SH-SY5Y (cell line): Measurements from ENCODE around the gene RPL10A.

Source experiments
- GATA2 ChIP-seq: IDR thresholded peaks from 2 replicates; pipeline ENCODE4 v1.6.1; 2011; ENCODE audit warnings: mild to moderate bottlenecking, low read depth, low read length
- GATA3 ChIP-seq: IDR thresholded peaks from 2 replicates; pipeline ENCODE4 v1.6.1; 2011; ENCODE audit warnings: low read depth, mild to moderate bottlenecking, low read length, moderate library complexity

Gene RPL10A

DNA sequence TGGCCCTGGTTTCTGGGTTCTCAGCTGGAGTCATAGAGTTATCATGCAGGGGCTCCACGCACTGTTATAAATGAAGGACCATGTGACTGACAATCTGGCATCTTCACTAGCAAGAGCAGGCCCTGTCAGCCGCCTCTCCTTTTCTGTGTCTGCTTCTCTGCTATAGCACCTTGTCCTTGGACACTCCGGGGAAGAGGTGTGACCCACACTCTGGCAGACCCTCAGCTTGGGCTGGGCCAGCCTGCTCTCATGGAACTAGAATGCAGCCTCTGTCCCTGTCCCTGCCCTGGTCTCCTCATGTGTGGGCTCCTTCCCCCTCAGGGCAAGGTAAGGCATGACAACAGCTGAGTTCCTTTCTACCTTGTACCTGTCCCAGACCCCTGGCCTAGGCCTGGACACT, 27.0 kb upstream of the RPL10A start:
- no peak for TF ChIP-seq GATA2
- no peak for TF ChIP-seq GATA3

DNA sequence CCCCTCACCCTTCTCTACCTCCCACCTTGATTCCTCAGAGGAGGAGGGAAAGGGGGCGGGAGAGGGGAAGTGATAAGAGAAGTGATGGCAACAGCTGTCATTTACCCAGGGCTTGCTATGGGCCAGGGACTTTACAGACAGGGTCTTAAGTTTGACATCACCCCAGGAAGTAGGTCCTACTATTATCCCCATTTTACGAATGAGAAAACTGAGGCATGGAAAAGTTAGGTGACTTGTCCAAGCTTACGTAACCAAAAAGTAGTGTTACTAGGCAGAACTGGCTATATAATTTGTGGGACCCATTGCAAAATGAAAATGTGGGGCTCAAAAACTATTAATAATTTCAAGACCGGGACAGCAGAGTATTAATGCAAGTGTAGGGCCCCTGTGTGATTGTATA, 26.6 kb upstream of the RPL10A start:
- TF ChIP-seq GATA2 (no peak), GATA3 (no peak)

DNA sequence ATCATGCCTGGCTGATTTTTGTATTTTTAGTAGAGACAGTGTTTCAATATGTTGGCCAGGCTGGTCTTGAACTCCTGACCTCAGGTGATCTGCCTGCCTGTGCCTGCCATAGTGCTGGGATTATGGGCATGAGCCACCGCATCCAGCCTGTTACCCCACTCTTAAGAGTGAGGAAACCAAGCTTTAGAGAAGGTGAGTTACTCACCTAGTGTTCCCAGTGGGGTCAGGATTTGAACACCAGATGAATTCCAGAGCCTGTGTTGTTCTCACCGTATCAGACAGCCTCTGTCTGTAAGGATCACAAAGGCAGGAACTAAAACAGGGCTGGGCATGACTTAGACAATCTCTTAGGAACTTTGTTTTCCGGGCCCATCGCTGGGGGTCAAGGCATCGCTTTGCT, 25.5 kb upstream of the RPL10A start:
- TF ChIP-seq GATA3 (no peak), GATA2 (no peak)

DNA sequence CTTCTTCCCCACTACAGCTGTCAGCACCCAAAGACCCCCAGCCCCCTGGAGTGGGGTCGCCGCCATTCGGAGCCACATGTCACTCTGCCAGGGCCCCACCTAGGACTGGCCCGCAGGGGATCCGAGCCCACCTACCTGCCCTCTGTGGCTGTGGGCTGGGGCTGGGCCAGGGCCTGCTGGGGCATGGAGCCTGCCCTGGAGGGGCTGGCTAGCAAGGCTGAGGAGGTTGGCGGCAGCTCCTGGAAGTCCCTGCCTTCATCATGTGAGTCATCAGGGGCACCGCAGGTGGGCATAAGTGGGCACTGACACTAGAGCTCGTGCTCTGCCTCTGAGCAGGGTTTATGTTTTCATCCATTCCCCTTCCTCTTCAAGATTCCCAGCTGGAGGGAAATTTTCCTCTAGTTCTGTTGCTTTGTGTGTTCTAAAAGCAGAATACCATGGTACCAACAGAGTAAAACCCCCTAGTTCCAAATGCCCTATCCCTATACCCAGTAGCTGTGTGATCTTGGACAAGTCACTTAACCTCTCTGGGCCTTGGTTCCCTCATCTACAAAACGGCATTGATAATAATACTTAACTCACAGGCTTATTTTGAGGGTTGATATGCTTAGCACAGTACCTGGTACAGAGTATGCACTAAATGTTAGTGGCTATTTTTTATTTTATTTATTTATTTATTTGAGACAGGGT, 24.7 kb upstream of the RPL10A start:
- no peak for TF ChIP-seq GATA2
- no peak for TF ChIP-seq GATA3

DNA sequence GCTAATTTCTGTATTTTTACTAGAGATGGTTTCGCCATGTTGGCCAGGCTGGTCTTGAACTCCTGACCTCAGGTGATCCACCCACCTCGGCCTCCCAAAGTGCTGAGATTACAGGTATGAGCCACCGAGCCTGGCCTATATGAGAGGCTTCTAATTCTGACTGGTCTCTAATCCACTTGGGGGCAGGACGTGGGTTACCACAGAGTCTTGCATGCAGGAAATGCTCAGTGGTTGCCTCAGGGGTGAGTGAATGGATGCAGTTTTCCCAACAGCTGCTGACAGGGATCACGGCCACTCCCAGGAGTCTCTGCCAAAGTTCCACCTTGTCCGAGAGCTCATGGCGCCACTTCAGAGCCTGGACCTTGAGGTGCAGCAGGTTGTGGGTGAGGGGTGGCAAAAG, 22.5 kb upstream of the RPL10A start:
- TF ChIP-seq GATA3 (no peak), GATA2 (no peak)

DNA sequence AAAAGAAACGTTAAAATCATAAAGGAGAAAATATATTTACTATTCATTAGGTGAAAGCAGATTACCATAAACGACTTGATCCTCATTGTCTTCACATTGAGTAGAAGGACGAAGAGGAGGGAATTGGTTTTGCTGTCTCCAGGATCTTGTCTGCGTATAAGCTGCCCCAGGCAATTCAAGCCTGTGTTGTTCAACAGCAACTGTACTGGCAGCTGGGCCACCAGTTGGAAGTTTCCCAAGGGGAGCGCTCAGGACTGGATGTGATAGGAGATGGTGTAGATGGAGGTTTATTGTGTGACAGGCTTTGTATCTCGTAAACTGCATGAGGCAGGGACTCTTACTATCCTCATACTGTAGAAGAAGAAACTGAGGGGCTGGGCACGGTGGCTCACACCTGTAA, 20.0 kb upstream of the RPL10A start:
- TF ChIP-seq GATA3 = no peak
- no peak for TF ChIP-seq GATA2

DNA sequence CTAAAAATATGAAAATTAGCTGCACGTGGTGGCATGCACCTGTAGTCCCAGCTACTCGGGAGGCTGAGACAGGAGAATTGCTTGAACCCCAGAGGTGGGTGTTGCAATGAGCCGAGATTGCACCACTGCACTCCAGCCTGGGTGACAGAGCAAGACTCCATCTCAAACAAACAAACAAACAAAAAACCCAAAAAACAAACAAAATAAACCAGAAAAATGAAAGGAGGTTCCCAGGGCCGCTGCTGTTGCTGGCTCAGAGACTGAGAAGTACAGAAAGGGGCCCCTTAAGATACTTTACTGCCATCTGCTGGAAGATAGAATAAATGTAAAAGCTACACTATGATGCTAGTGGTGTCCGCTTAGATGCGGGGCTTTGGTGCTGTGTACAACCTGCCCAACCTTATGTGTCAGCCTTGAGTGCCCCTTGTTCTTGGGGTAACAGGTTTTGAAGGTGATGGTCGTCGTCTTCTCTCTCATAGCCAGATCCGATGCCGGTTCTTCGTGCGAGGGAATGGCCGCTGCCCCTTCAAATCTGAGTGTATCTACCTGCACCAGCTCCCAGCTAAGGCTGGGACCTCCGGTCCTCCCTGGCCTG, 18.8 kb upstream of the RPL10A start:
- TF ChIP-seq GATA3 = no peak
- no peak for TF ChIP-seq GATA2

DNA sequence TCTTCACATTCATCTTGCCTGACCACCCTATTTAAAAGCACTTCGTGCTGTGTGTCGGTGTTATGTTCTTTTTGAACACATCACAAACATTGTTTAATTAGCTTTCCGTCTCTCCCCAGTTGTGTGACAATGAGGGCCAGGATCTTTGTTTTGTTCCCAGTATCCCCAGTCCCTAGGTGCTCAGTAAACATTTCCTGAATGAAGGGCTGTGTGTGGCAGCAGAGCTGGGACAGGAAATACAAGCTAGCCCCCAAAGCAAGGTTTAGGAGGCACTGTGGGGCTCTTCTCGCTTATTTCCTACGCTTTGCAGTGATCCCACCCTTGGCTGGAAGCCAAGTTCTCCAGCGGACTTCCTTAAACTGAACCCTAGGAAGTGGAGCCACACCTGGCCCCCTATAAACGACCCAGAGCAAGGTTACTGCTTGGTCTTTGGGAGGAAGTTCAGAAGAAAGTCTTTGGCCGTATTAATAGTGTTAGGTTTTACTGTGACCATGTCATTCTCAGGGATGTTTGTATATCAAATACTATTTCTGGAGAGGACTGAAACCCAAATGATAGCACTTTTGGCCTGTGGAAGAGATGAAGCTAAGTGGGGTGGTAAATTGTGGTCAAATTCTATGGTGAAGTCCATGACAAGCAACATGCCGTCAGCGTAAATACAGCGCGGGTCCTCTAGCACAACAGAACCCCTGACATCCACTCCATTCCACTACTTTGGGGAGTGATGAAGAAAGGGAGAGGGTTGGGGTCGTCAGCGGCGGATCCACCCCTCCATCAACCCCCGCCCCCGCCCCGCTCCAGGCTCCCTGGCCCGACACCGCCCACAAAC, 16.6 kb upstream of the RPL10A start:
- no peak for TF ChIP-seq GATA3
- no peak for TF ChIP-seq GATA2

DNA sequence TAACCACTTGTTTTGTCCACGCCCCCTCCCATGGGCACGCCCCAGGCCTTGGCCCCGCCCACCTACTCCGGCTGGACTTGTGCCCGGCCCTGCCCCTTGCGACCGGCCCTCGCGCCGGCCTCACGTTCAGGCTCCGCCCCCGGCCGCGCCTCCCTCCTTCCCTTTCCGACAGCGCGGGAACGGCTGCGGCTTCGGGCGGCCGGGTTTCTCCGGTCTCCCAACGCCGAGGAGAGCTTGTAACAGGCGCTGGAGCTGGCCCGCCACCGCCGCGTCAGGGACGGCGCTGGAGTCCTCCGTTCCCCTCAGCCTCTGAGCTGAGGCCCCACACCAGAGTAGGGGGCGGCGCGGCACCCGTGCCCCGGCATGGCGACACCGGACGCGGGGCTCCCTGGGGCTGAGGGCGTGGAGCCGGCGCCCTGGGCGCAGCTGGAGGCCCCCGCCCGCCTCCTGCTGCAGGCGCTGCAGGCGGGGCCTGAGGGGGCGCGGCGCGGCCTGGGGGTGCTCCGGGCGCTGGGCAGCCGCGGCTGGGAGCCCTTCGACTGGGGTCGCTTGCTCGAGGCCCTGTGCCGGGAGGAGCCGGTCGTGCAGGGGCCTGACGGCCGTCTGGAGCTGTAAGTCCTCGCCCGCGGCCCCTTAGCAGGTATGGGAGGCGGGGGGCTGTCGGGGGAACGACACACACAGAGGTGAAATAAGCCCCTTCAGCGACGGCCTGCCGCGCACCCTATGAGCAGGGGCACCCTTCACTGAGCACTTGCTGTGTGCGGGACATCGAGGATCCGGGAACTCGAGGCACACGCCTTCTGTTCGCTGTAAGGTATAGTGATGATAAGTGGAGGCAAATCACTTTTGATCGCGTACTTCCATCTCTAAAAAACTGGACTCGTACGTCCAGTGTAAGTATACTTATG, 15.8 kb upstream of the RPL10A start, which contains the start of gene FANCE:
Gene FANCE, plus strand, starts transcription at position 156 of the 908 bp plus-strand sequence. Its CDS starts 208 bp downstream, at position 364.
- TF ChIP-seq GATA3 (no peak), GATA2 (no peak)

DNA sequence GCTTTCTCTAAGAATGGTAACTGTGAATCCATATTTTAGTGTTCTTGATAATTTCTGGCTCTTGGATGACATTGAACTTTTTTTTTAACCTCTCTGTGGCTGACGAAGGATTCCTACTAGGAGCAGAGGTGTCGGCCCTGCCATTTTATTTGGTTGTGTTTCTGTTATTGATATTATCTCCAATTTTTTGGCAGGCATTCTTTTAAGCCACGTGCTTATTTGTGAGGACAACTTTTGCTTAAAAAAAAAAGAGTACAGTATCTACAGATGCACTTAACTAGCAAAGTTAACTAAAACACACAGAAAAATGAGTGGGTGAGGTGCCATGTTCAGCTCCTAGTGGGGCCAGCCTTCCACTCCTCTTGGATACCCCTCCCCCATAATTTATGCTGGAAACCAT, 15.0 kb upstream of the RPL10A start:
- no peak for TF ChIP-seq GATA3
- TF ChIP-seq GATA2 = no peak

DNA sequence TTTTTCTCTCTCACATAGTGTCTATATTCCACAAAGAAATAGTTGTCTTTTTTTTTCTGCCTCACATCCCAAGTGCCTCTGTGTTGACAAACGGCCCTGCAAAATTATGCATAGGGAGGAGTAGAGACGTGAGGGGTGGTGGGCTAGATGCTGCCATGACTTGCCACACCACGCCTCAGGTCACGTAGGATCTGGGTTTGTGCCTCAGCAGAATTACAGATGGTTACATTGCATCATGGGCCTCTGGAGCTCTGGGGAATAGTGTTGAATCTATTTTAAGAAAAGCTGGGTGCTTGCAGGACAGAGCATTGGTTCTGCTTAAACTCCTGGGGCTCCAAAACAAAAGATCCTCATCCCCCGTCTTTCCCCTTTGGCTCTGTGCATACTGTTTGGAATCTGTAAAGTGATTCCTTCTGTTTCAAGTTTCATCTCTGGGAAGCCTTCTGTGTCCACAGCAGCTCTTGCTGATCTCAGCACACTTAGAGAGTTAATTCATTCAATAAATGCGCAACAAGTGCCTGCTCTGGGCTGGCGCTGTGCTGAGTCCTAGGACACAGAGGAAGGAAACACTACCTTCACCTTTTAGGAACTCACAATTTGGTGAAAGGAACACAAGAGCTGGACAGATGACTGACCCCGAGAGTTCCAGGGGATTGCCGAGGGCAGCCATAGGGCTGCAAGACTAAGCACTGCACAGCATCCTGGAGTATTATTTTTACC, 13.7 kb upstream of the RPL10A start:
- TF ChIP-seq GATA3 = no peak
- no peak for TF ChIP-seq GATA2

DNA sequence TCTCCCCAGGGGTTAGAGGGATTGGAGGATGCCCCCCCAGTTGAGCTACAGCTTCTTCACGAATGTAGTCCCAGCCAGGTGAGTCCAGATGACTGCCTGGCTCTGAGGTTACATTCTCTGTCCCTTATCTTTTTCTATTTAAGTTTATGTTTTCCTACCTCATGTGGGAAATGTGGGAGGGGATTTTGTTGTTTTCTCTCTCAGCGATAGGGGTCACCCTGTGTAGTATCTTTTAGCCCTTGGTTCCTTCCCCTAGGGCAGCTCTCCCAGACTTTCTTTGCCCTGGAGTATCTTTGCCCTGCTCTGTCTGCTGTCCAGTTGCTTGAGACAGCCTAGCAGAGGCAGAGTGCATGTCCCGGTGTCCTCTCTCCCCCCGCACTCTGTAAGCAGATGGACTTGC, 10.3 kb upstream of the RPL10A start:
- no peak for TF ChIP-seq GATA2

DNA sequence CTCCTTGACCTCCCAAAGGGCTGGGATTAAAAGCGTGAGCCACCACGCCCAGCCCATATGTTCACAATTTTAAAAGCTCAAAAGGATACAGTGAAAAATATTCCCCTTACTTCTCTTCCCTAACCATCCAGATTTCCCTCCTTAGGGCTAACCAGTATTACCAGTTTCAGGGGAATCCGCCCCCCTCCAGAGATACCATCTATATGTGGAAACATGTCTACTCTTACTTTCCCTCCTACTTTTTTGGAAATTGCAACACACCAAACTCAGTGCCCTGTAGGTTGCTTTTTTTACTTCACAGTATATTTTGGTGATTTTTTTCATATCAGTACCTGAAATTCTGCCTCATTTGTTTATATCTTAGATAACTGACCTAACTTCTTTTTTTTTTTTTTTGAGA, 6.9 kb upstream of the RPL10A start:
- TF ChIP-seq GATA2 = no peak
- no peak for TF ChIP-seq GATA3

DNA sequence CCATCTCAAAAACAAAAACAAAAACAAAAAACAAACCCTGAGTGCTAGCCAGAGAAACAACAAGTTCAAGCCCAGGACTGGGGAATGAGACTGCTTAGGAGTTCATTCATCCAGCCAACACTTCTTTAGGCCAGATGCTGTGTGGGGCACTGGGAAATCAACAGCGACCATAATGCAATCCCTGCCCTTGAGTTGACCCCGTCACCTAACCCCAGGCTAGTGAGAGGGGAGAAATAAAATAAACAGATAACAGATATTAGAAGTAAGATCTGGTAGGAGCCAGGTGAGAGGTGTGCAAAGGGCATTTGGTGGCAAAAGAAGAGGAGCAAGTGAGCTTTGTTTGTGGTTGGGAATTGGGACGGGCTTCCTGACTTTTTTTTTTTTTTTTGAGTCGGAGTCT, 4.9 kb upstream of the RPL10A start:
- TF ChIP-seq GATA2 (no peak), GATA3 (no peak)
